Neutrophil (primary cell): ENCODE results near the gene EAF1.

ENCODE experiments used
- H3K27ac ChIP-seq: fragments of 200-600 bp; sonication (generic); 2 replicates; pipeline ENCODE4 v1.5.1; 2016; ENCODE audit warnings: mild to moderate bottlenecking, moderate library complexity
- H3K27me3 ChIP-seq: fragments of 200-600 bp; sonication (generic); 2 replicates; pipeline ENCODE4 v1.6.0; 2016; ENCODE audit warnings: mild to moderate bottlenecking
- H3K36me3 ChIP-seq: fragments of 200-600 bp; sonication (generic); 2 replicates; pipeline ENCODE4 v1.5.1; 2017
- H3K4me1 ChIP-seq, 2 experiments: fragments of 200-600 bp in 1 of 2; sonication (generic) in 1 of 2; 1 replicate in 1 of 2; 2 replicates in 1 of 2; pipeline versions ENCODE4 v1.5.1 to v1.6.1; 2013 to 2016; ENCODE audit warnings: low read depth in 1 of 2, low read length in 1 of 2, mild to moderate bottlenecking in 1 of 2, moderate library complexity in 1 of 2; ENCODE audit not compliant: control insufficient read depth in 1 of 2, insufficient read depth in 1 of 2
- H3K4me3 ChIP-seq, 2 experiments: fragments of 200-600 bp in 1 of 2; sonication (generic) in 1 of 2; 1 replicate in 1 of 2; 2 replicates in 1 of 2; pipeline ENCODE4 v1.5.1; 2013 to 2016; ENCODE audit warnings: low read depth in 1 of 2, low read length in 1 of 2, mild to moderate bottlenecking in 1 of 2, moderate library complexity in 1 of 2
- H3K9me3 ChIP-seq: fragments of 200-600 bp; sonication (generic); 2 replicates; pipeline ENCODE4 v1.5.1; 2016
- TF ChIP-seq, protein P1 (sequence below): fragments of 200-600 bp; sonication (generic); IDR thresholded peaks from 2 replicates; pipeline ENCODE4 v1.5.1; 2016; ENCODE audit warnings: antibody characterized with exemption

The EAF1 gene

DNA sequence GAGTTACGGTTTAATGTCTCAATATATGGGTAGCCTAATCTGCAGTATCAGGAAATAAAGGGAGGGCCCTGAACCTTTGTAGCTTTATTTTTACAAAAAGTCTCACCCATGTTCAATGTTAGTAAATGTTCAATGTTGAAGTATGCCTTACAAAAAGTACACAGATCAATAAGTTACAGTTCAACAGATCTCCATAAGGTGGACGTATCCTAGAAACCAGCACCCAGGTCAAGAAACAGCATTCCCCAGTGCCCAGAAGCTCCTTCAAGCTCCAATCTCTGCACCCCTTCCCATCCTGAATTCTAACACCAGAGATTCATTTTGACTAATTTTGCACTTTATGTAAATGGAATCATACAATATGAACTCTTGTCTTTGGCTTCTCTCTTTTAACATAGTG is 62.8 kb downstream of the EAF1 start:
- H3K4me3 ChIP-seq, result no peak overlapping the region
- no peaks in the 10 kb centered on the region for H3K4me1 ChIP-seq
- H3K27ac ChIP-seq, result no peak overlapping the region
- H3K36me3 ChIP-seq, result no peaks in the 10 kb centered on the region
- no peaks in the 10 kb centered on the region for H3K27me3 ChIP-seq
- H3K9me3 ChIP-seq, result no peaks in the 10 kb centered on the region
- TF ChIP-seq, protein P1, sequence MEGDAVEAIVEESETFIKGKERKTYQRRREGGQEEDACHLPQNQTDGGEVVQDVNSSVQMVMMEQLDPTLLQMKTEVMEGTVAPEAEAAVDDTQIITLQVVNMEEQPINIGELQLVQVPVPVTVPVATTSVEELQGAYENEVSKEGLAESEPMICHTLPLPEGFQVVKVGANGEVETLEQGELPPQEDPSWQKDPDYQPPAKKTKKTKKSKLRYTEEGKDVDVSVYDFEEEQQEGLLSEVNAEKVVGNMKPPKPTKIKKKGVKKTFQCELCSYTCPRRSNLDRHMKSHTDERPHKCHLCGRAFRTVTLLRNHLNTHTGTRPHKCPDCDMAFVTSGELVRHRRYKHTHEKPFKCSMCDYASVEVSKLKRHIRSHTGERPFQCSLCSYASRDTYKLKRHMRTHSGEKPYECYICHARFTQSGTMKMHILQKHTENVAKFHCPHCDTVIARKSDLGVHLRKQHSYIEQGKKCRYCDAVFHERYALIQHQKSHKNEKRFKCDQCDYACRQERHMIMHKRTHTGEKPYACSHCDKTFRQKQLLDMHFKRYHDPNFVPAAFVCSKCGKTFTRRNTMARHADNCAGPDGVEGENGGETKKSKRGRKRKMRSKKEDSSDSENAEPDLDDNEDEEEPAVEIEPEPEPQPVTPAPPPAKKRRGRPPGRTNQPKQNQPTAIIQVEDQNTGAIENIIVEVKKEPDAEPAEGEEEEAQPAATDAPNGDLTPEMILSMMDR, result no peak

DNA sequence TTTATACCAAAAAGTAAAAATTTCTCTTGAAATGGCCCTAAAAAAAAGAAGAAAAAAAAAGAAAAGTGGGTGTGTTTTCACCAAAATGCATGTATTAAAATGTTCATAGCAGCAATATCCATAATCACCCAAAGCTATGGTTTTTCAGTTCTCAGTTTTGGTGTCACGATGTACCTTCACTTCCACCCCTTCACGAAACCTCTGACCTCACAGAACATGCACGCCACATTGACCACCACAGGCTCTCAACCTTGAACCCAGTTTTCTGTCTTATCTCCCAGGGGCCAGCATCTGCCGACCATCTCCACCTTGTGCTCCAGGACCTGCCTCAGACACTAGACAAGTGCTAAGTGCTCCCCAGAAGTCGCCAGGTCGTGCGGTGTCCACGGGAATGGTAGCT is 63.7 kb downstream of the EAF1 start:
- H3K27me3 ChIP-seq, result no peaks in the 10 kb centered on the region
- H3K36me3 ChIP-seq, result no peaks in the 10 kb centered on the region
- no peaks in the 10 kb centered on the region for H3K4me1 ChIP-seq
- TF ChIP-seq, protein P1, result no peak
- H3K27ac ChIP-seq, result no peak overlapping the region
- H3K4me3 ChIP-seq, result no peak overlapping the region
- no peaks in the 10 kb centered on the region for H3K9me3 ChIP-seq
